GM18867 (cell line): ENCODE measurements around the gene KIF9.
"Not testable (repeated sequence)": the region's sequence is repeated elsewhere in the genome, so short reads cannot be mapped to it uniquely, and the experiment has no call there.

ENCODE experiments used
- ATAC-seq: cut with Tn5 transposase; IDR thresholded peaks from one replicate; pipeline ENCODE4 v1.9.1; 2021; ENCODE audit warnings: mild to moderate bottlenecking, moderate library complexity; ENCODE audit not compliant: unreplicated experiment

The KIF9 gene

DNA sequence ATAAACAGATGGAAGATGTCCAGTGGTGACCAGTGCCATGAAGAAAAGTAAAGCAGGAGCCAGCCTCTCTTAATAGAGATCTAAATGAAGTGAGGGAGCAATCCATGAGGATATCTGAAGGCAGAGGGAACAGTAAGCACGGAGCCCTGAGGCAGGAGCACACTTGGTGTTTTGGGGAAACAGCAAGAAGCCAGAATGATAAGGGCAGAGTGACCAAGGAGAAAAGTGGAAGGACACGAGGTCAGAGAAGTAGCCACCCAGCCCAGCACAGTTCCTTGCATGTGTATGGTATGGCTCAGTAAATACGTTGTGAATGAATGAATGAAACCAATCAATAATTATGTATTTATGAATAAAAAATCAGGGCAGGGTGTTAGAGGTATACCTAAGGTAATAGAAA, 11.8 kb upstream of the KIF9 start:
- ATAC-seq, result no peak

DNA sequence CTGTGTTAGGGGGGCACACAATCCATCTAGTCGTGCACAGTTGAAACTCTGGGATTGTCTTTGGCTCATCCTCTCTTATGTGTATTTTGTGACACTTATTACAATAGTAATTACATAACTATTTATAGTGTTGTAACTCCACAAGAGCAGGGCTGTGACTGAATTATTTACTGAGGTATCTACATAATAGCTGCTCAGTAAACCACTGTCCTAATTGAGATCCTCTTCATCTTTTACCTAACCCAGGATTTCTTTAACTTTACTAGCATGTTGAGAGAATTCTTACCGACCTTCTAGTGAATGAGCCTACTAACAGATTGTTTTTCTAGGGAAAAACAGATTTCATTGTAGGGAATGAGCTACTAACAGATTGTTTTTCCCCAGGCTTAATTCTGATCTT, 11.2 kb upstream of the KIF9 start:
- ATAC-seq, result no peak

DNA sequence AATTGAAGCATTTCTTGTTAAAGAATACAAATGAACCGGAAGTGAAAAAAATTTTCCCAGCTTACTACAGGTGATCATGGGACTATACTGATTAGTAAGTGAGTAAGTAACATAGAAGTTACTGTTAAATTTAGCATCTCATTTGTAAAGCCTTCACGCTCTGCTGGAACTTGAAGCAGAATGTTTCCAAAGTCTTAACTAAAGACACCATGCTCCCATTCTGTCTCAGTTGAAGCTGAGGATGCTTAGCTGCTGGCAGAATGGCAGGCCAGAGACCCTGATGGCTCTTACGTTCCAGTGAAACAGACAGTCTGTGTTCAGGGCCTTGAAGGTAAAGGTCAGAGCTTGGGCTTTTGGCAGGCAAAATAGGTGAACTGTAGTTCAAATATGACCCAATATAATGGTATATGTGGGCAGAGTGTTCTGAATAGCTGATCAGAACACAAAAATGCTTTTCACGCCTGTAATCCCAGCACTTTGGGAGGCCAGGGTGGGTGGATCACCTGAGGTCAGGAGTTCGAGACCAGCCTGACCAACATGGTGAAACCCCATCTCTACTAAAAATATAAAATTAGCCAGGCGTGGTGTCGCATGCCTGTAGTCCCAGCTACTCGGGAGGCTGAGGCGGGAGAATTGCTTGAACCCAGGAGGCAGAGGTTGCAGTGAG, 9.3 kb upstream of the KIF9 start:
- peak; percentile 43 for ATAC-seq

DNA sequence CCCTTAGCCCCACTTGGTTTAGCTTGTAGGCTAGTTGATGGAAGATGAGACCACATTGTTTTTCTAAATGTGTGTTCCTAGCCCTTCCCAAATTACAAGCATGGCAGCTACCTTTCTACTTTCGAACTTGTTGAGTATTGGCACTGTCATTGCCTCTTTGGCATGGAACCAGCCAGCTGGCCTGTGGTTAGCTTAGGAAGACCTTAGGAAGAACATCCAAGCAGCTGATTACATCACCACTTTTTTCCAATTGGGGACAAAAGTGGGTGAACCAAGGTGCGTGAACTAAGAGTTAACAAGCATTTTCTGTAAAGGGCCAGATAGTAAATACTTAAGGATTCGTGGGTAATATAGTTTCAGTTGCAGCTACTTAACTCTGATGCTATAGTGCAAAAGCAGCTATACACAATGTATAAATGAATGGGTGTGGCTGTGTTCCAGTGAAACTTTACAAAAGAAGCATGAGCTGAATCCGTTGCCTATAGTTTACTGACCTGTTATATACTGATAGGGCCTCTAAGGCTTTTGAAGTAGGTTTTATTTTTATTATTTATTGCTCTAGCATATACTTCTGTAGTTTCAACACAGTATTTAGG, 8.7 kb upstream of the KIF9 start:
- no peak for ATAC-seq

DNA sequence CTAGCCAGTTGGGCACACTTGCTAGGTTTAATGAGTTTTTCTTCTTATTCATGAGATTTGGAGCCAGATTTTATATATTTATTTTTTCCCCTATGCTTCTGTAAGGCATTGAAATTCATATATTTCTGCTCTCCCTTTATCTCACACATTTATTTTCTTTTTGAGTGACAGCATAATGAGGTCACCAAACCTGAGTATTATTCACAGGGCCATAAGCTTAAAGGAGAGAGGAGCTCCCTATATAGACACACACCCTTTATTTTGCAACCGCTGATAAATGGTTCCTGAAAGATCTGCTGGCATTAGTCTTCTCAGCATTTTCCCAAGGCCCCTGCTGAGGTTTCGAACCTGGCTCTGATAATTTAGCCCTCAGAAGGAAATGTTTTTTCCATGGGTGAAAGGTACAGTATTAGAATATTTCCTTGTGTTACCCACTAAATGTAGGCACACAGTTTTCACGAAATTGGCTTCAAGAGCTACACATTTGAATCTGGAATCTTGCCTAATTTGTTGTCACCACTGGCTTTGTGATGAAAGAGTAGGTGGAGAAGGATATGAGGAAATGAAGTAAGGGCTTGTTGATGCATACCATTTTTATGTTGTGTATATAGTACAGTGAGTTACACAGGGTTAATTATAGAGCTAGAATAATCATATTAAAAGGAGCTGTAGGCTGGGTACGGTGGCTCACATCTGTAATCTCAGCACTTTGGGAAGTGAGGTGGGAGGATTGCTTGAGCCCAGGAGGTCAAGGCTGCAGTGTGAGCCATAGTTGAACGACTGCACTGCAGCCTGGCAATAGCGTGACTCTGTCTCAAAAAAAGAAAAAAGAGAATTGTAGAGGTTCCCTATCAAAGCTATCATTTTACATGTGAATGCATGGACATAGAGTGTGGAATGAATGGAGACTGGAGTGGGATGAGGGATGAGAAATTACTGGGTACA, 6.6 kb upstream of the KIF9 start:
- no peak for ATAC-seq

DNA sequence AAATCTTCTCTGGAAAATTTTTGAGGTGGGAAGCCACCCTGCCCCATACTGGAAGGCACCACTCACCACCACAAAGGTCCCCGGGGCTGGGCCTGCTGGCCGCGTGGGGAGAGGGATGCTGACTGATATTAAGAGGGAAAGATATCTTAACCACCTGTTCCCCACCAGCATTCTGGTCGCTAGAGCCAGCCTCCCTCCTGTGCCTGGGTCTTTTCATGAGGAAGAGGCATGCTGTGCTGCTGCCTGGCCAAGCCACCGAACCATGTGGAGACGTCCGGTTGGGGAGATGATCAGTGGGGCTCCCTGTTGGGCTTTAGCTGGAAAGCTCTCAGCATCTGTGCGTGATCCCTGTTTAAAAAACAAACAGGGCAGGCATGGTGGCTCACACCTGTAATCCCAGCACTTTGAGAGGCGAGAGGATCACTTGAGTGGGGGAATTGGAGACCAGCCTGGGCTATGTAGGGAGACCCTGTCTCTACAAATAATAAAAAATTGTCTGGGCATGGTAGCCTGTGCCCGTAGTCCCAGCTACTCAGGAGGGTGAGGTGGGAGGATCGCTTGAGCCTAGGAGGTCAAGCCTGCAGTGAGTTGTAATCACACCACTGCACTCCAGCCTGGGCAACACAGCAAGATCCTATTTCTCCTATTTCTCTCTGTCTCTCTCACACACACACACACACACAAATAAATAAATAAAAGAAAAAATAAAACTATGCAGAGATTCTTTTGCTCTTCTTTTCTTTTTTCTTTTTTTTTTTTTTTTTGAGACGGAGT, 1.2 kb upstream of the KIF9 start:
- no peak for ATAC-seq

DNA sequence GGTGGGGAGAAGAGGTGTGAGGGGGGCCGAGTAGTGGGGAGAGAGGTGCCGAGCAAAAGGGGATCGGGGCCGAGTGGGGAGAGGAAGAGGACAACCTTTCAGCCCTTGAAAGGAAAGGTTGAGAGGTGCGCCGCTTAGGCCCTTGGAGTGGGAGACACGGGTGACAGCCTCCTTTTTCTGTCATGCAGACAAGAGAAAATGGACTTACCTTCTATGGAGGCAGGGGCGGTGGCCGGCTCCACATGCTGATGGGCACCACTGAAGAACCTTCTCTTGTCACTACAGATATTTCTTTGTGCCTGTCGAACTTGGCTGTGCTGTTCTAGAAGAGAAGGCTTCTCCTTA, 566 bp upstream of the KIF9 start:
- ATAC-seq, result no peak

DNA sequence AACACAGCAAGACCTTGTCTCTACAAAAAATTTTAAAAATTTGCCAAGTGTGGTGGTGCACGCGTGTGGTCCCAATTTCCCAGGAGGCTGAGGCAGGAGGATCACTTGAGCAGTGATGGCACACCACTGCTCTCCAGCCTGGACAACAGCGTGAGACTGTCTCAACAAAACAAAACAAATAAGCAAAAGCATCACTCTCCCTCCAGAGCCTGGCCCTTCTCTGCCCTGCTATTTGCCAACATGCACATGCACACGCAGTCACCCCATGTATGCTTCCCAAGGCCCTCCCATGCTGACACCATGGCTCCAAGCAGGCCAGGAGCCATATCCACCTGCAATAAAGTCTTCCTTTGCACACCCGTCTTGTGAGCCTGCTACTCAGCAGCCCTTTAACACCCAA, 2.1 kb downstream of the KIF9 start:
- no peak for ATAC-seq

DNA sequence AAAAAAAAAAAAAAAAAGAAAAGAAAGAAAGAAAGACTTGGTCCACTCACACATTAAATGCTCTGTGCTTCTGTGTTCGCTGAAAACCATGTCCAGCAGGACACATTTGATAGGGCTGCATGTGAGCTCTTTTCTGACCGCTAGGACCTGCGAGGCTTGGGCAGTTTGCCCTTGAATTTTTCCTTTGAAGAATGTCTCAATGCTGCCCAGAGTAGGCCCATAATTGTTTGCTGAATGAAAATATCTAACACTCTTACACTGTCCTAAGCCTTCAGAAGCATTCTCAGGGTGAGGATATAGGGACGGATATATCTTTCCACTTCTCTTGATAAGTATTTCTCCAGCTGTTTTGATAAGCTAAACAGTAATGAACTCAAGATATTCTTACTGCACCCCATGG, 6.0 kb downstream of the KIF9 start:
- ATAC-seq, result no peak

DNA sequence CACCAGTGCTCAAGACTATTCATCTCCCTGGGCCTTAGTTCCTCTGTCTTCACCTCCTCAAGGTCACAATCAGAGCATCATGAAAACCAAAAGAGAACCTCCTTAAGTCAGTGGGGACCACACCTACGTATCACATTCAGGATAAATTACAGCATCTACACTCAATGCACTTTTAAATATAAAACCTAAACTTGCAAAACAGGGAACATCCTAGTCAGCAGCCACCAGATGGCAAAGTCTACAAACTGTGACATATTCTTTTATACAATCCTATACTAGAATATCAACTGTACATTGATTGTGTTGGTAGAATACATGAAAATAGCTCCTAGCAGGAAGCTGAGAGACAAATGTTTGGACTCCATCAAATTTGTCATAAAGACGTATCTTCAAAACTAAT, 7.9 kb downstream of the KIF9 start:
- no peak for ATAC-seq

DNA sequence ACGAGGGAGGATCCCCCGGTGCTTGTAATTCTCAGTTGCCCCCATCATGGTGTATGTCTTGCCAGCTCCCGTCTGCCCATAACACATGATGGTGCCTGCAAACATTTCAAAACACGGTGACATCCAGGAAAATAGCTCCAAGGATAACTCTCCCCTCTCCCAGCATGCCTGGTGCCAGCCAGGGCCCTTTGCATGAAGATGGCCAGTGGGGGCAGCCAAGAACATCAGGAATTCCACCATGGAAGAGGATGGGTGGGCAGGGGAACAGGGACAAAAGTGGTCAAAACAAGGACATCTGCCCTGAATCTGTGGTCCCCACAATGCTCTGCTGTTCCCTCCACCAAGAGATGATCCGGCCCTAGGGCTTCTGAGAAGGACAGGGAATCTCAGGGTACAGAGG, 9.0 kb downstream of the KIF9 start:
- no peak for ATAC-seq

DNA sequence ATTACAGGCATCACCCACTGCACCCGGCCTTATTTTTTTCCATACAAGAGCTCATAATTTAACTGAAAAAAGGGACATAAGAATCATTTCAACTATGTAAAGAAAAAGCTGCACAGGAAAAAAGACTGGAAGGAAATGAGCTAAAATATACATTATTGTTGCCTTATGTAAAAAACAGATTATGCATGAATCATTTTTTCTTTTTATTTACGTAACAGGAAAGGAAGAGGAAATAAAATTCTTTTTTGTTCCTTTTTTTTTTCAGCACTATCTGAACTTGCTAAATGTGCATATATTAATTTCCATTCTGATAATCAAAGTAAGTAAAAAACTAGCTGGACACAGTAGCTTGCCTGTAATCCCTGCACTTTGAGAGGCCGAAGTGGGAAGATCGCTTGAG, 12.1 kb downstream of the KIF9 start:
- ATAC-seq, result no peak

DNA sequence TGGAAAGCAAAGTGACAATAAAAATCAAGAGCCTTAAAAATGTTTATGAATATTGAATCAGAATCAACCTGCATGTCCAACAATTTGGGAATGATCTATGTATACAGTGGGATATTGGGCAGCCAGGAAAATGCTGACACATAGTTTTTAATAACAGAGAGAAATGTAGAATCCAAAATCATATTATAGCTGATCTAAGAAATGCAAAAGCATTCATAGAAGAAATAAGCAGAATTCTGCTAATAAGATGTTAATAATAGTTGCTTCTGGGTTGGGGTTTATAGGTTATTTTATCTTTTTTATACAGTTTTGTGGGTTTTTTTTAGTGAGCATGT, 15.1 kb downstream of the KIF9 start:
- no peak for ATAC-seq

DNA sequence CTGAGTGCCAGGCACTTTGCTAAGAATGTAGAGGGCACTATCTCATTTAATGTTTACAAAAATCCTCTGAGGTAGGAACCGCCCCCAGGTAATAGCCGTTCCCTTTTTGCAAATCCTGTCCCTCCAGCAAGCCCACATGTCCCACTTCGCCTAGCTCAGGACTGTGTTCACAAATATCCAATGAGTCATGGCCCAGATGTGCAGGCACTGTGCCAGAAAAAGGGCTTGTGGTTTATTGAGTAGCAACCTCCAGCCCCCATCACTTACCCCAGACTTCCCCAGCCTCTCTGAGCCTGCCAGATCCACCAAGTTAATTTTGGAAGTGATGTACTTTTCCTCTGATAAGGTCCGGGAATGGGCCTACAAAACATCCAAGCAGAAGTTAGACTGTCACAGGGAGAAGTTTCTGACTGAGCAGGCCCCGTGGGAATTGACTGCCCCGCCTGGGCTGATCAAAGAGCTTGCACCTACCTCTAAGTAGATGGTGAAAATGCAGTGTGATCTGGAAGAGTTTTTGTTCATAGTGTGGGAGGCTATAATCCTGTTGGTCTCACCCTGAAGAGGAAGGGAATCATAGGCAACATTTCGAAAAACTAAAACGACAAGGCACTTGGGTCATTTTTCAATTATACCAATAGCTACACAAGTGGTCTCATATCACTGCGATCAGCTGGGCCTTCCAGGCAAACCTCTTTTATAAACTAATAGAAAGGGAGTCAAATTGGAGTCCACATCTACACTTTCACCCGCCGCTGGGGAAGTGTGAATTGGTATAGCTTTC, 15.7 kb downstream of the KIF9 start:
- ATAC-seq, result no peak

DNA sequence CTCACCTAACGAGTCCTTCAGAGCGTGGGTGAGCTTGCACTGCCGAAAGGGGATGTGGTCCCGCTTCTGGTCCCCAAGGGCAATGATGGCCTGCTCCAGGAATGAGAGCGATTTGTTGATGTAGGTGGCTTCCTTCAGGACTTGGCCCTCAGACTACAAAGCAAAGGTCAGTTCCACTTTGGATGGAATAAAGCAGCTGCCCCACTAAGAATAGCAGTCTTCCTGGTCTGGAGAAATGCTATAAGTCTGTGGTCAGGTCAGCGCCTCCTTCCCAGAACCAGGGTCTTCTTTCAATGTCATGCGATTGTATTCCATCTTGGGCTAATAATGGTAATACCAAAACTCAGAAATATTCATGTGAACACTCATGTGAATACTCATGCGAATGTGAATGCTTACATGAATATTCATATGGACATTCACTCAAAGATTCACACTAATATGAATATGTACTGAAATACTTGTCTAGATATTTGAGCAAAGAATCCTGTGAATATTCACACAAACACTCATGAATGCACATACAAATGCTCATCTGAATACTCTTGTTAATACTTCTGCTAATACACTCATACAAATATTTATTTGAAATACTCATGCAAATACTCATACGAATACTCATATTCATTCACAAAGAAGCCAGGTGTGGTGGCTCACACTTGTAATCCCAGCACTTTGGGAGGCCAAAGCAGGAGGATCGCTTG, 16.7 kb downstream of the KIF9 start:
- ATAC-seq, result no peak

DNA sequence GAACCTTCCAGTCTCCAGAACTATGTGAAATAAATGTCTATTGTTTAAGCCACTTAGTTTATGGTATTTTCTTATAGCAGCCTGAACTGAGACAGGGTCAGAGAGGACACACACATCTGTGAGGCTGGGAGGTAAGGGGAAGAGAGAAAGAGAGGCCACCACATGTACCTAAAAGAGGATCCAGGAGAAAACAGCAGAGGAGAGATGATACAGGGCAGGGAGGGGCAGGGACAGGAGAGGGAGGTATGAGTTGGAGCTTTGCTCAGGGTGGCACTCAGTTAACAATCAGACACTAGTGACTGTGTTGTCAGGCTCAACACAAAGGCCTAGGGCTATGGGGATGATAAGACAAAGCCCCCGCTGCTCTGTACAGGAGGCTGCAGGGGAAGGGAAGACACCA, 17.6 kb downstream of the KIF9 start:
- no peak for ATAC-seq

DNA sequence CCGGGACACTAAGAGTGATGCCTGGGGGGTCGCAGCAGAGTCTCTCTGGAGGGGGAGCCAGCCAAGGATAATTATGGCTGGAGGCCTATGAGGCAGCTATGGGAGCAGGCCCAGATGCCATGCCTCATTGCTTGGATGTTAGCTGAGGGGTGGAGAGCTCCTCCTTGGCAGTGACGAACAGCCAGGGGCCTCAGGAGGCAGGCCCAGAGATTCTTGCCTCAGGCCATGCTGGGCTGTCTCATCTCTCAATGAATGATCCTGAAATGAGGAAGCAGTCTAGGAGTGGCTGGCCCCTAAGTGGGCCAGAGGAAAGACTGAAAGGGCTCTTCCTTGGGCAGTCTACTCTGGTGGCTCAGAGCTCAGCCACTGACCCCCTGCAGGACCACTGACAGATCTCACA, 21.3 kb downstream of the KIF9 start:
- no peak for ATAC-seq

DNA sequence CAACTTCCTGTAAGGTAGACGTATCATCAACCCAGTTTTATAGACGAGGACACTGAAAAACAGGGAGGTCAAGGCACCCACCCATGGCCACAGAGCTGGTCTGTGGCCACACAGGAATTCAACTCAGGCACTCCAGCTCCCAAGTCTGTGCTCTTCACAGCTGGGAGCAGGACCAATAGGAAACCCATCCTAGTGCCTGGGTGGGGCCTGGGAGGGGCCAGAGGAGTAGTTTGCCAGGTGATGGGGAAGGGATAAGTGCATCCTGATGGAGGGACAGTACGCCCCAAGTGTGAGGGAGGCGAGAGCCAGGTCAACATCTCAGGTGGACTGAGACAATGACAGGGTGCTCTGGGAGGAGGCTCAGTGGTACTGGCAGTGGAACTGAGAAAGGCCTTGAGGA, 22.0 kb downstream of the KIF9 start:
- ATAC-seq, result no peak

DNA sequence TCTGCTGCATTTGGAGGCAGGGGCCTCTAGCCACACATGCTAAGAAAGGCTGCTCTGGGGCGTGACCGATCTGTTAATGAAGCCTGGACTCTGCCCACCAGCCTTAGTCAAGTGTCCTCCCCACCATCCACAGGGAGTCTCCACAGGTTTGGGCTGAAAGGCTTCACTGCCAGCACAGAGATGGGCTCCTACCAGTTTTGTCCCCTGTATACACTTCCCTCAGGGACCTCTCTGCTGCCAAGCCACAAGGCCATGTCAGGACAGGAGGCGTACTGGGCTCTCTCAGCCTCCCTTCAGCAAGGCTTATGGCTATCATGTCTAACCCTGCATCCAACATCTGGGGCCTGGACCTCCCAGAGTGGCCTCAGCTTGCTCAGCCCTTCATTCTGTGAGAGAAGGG, 23.5 kb downstream of the KIF9 start:
- no peak for ATAC-seq

DNA sequence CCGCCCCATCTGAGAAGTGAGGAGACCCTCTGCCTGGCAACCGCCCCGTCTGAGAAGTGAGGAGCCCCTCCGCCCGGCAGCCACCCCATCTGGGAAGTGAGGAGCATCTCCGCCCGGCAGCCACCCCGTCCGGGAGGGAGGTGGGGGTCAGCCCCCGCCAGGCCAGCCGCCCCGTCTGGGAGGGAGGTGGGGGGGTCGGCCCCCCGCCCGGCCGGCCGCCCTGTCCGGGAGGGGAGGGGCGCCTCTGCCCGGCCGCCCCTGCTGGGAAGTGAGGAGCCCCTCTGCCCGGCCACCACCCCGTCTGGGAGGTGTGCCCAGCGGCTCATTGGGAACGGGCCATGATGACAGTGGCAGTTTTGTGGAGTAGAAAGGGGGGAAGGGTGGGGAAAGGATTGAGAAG, 26.3 kb downstream of the KIF9 start:
- ATAC-seq, result not testable (repeated sequence)
